NAMALWA (cell line): ENCODE results near the gene RAB27A.
A peak's percentile ranks its signal among the peaks of the same experiment; 100 is the strongest.
"Not testable (repeated sequence)": the region's sequence is repeated elsewhere in the genome, so short reads cannot be mapped to it uniquely, and the experiment has no call there.

ENCODE experiments used
- DNase-seq: peaks from one replicate; pipeline ENCODE4 v3.0.0-alpha.2; 2015; ENCODE audit warnings: low spot score

Gene RAB27A

DNA sequence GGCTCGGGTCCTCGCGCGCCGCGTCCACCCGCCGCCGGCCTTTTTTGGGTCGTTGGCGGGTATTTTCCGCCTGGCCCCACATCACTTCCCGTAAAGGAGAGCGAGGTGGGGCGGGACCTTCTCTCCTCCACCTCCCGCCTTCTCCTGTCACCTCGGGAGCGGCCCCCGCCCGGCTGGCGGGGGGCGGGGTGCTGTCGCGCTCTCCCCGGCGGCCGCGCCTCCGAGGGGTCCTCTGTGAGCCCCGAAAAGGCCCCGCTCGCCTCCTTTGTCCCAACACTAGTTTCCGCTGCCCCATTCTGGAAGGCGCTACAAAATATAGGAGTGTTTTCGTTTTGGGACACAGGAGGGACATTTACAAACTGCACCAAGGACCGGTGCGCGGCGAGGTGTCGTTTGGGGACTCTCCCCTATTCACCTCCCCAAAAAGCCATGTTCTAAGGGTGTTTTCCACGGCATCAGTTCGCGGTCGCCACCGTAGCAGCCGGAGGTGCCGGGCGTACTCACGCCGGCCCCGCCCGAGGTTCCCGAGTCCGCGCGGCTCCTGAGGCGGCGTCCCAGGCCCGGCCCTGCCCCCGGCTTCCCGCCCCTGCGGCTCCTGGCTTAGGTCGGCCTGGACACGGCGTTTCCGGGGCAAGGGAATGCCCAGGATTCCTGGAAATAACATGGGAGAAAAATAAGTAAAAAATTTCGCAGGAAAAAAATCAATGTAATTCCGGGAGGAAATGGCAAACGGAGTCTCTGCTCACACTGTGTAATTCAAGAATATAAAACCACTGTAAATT lies at the start of gene RAB27A:
Gene RAB27A (minus strand): TSS at position 68 of the 782 bp plus-strand sequence. CDS start 54,879 bp downstream, outside the sequence.
- DNase-seq: peak; percentile 14

- DNase-seq: no peak
Measured at GRCh38 chr15:55337160-55337559, 47.5 kb upstream of the RAB27A start.

DNA sequence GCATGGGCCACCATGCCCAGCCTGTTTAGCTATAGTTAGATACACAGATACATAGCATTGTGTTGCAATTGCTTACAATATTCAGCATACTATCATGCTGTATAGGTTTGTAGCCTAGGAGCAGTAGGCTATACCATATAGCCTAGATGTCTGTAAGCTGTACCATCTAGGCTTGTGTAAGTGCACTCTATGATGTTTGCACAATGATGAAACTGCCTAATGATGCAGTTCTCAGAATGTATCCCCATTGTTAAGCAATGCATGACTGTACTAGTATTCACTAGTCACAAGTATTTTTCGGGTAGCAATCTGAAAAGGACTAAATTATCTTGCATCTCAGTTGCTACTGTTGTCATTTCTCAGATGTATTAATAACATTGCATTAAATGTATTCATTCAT lies 45.4 kb upstream of the RAB27A start:
- DNase-seq: no peak

DNA sequence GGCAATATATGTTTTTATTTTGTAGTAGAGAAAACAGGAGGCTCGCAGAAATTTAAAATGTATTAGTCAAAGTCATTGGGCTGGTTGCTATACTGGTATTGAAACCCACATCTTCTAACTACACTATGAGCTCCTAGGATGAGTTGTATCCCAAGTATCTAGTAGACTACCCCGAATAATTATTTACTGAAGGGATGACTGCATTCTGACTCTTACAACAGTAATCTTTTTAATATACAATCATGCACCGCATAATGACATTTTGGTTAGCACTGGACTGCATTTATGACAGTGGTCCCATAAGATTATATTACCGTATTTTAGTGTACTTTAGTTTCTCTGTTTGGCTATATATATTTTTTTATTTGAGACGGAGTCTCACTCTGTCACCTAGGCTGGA lies 44.8 kb upstream of the RAB27A start:
- no peak for DNase-seq

DNA sequence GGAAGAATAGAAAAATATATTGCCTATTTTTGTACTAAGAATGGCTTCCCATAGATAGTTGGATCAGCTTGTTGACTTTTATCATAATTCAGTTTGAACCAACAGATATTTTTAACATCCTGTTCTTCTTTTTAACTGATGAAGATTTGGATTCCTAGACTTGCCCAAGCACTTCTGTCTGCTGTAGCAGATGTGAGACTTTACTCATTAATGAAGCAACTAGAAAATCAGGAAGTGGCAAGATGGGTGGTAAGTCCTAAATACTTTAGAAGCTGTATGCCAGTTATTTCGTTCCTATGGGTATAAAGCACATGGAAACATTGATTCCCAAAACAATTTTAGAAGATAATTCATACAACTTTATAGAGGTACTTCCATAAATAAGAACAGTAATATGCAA lies 37.8 kb upstream of the RAB27A start:
- DNase-seq: no peak

GRCh38 chr15:55322467-55322866 lies 32.9 kb upstream of the RAB27A start:
- no peak for DNase-seq

DNA sequence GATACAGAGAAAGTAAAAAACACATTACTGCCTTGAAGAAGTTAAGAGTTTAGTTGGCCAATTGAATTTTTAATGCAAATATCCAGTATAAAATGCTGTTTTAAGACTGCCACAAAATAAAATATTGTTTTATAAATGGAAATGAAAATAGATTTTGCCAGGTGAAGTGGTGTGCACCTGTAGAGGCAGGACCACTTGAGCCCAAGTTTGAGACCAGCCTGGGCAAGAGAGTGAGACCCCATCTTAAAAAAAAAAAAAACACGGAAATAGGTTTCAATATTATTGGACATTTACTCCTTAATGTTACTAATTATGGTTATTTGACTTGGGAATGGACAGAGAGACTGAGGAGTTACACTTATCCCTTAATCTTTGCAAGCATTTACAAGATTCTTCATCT lies 31.4 kb upstream of the RAB27A start:
- DNase-seq: no peak

DNA sequence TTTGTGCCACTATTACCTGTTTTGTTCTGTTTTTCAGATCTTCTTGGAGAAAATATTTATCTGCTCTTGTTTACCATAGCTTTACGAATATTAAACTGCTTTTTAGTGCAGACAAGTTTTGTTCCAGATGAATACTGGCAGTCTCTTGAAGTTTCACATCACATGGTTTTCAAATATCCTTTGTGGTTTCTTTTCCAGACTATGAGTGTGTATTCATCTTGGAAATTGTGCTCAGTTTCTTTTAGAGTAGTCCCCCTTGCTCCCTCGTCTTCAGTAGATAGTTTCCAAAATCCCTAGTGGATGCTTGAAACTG lies 30.6 kb upstream of the RAB27A start:
- DNase-seq: no peak

GRCh38 chr15:55319537-55320237 lies 30.1 kb upstream of the RAB27A start:
- DNase-seq: peak; percentile 67

GRCh38 chr15:55318588-55319494 lies 29.2 kb upstream of the RAB27A start, which contains the start of the genes PIGB and PIGBOS1:
TSS of gene PIGB (plus strand) at chr15:55319222. CDS start at chr15:55319251, 29 bp downstream.
TSS of gene PIGBOS1 (minus strand) at chr15:55319123. CDS start at chr15:55317792, 1,331 bp downstream.
- DNase-seq: peak; percentile 93

GRCh38 chr15:55302801-55303200 lies 13.2 kb upstream of the RAB27A start:
- DNase-seq: not testable (repeated sequence)

DNA sequence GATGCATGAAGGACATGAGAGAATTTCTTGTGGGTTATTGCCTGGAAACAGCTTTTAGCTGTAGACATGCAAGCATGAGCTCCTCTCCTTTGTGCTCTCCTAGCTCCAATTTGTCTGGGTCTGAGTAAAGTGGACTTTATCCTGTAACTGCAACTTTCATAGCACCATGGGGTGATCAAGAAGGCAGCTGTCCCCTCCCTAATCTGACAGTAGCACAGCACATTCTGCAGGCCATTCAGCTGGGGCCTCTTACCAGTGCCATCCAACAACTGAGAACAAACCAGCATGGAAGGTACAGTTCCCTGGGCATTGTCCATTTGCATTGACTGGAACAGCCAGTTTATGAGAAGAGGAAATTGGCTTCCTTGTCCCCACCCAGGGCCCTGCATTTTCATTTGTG lies 7.7 kb upstream of the RAB27A start:
- DNase-seq: no peak

DNA sequence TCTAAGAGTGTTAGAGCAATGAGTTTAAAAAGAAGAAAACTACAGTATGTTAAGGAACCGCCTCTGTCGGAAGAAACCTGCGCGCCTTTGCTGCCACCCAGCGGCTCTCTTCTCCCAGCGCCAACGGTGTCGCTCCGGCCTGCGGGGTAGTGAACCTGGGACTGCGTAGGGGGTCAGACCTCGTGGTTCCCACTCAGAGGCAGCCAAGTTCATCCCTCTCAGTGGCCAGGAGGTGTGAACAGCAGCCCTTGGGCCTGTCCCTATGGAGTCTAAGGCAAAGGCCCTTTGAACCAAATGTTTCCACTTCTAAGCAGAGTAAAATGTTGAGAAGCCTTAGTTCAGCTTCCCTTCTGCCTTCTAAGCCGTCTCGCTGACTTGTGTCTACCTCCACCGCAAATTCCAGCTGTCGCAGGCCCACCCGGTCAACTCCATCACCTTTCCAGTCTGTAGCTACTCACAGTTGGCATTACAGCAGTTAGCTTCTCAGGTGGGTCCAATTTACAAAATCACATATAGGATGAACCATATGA lies 980 bp upstream of the RAB27A start:
- DNase-seq: peak; percentile 79

- no peak for DNase-seq
Measured at GRCh38 chr15:55289011-55289745, 435 bp downstream of the RAB27A start.

DNA sequence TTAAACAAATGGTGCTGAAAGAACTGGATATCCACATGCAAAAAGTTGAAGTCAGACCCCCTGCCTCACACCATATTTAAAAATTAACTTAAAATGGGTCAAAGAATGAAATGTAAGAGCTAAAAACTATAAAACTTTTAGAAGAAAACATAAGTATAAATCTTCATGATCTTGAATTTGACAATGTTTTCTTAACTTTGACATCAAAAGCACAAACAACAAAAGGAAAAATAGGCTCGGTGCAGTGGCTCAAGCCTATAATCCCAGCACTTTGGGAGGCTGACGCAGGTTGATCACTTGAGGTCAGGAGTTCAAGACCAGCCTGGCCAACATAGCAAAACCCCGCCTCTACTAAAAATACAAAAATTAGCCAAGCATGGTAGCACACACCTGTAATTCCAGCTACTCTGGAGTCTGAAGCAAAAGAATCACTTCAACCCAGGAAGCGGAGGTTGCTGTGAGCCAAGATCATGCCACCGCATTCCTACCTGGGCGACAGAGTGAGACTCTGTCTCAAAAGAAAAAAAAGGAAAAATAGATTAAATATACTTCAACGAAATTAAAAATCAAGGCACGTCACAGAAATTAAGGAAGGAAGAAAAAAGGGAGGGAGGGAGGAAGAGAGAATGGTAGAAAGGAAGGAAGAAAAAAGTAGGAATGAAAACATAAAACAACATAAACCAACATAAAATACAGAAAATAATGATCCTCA lies 1.5 kb downstream of the RAB27A start:
- no peak for DNase-seq

GRCh38 chr15:55286442-55287189 lies 3.0 kb downstream of the RAB27A start:
- not testable (repeated sequence) for DNase-seq

- no peak for DNase-seq
Measured at GRCh38 chr15:55284426-55284825, 5.2 kb downstream of the RAB27A start.

DNA sequence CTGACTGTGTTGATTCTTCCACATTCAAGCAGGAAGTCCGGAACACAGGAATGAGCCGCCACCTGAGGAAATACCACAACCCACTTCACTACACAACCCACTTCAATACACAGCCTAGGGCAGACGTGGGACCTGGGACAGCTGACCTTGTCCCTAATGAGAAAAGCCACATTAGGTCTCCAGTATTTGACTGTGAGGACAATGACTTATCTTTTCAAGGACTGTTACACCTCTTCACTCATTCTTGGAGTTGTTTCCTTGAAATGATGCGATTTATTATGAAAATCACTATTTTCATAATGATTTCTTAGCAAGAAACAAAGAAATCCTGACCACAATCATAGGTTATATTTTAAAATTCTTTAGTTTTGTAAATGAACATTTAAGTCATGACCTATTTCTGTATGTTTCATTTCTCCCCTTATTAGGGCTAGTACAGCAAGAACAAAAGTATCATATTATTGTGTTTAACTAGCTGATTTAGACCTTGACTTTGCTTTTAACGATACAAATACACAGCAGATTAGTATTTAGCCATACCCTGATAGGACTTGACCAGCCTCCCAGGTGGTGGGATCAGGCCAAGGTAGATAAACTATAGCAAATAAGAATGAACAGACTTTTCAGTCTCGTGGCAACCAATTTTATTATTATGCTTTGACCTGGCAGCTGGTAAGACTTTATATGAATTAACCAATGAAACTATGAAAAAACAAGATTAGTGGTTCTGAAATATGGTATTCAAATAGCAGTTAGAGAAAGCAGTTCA lies 6.0 kb downstream of the RAB27A start:
- DNase-seq: no peak

DNA sequence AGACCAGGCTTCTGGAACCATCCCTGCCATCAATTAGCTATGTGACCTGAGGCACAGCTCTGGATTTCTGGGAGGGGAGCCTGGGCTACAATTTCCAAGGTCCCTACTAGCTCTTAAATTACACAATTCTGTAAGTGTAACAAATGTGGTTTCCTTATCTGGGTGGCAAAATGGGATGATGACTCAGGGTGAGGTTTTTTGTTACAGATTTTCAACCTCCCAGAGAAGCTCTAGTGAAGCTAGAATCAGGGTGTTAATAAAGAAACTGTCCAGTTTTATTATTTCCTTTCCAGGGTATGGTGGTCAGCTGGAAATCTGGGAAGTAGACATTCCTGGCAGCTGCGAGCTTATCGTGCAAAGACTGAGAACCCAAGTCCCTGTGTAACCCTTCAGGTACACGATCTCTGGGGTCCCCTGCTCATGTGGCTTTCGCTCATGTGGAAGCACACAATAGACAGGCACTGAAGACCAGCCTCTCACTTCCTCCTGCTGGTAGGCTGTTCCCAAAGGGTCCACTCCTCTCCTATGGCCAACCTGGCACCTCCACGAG lies 7.3 kb downstream of the RAB27A start:
- no peak for DNase-seq
